NCI-H774 (cell line): ENCODE results near the gene RSPH6A.
A peak's percentile ranks its signal among the peaks of the same experiment; 100 is the strongest.

Experiments
- DNase-seq: peaks from one replicate; lab custom pipeline; 2025; lab: John Stamatoyannopoulos, UW

The RSPH6A gene

DNA sequence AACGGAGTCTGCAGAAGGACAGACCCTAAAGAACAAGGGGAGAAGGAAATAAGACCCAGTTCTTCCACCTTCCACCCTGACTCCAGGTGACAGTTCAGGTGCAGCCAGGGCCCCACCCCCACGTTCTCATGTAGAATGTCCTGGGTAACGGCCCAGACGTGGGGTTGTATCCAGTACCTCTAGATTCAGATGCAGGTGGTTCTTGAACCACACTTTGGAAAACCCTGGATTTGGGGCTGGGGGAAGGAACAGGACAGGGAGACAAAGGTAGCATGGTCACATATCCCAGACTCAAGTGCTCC, 35.0 kb downstream of the RSPH6A start:
- no peak for DNase-seq

DNA sequence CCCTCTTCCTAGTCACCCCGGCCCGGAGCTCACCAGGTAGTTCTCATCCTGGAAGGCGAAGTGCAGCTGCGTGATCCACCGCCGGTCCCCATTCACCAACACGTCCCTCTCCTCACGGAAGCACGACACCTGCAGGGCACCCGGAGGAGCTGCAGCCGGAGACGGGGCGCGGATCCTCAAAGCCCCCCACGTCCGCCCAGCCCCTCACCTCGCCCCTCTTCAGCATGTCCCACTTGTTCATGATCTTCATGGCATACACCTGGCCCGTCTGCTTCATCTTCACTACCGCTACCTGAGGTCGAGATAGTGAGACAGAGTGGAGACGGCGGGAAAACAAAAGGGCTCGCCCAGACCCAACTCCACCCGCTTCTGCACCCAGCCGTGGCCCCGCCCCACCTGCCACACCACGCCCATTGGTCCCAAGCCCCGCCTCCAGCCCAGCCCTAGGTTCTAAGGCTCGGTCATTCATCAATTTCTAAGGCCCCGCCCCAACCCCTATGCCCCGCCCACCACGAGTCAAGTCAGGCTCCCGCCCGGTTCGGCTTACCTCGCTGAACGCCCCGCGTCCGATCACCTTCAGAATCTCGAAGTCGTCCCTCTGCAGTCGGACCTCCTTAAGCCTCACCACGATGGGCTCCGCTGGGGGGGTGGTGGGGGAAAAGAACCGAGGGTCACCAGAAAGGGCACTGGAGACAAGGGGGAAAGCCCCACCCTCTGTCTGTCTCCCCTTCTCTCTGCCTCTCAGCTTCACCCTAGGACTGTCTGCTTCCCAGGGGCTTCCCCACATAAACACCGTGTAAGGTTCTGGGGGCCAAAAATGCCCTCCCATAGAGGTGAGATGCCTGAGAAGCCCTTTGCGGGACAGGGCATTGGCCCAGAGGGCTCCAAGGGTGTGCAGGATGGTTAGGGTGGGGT, 35.6 kb downstream of the RSPH6A start:
- peak; percentile 82 for DNase-seq

DNA sequence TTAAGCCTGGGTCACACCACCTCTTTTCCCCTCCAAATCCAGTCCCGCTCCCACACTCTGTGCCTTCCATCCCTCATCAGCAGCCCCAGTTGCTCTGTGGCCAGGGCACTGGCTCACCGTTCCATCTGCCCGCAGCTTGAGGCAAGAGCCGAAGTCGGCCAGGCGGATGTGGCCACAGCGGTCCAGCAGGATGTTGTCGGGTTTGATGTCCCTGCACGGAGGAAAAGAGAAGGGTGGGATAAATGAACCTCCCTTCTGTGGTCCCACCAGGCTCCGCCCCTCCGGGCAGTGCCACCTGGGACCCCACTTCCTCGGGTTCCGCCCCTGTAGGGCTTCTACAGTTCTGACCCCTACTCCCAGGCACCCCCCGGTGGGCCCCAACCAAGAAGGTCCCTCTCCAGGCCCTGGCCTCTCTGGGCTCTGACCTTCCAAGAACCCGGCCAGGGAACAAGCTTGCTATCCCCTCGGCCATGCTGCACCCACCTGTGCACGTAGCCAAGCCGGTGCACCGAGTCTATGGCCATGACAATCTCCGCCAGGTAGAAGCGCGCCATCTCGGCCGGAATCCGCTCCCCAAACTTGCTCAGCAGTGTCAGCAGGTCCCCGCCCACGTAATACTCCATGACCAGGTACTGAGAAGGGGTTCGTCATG, 37.0 kb downstream of the RSPH6A start:
- DNase-seq, result no peak

DNA sequence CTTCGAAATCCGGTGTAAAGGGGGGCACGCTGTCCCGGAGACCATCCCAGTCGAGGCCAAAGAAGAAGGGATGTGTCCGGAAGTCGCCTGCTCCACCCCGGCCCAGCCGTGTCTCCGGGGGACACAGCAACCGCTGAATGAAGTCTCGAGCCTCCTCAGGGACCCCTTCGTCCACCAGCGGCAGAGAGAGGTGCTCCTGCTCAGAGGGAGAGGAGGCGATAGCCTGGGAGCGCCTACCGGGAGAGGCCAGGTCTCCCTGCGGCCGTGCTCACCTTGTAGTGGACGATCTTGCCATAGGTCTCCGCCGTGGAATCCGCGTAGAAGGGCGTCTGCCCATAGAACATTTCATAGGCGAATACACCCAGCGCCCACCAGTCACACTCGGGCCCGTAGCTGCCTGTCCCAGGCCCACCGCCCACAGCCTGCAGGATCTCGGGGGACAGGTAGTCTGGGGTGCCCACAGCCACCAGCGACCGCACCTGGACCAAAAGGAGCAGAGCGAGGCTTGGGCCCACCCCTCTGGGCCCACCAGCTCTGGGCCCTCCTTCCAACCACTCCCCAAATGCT, 37.6 kb downstream of the RSPH6A start:
- no peak for DNase-seq

DNA sequence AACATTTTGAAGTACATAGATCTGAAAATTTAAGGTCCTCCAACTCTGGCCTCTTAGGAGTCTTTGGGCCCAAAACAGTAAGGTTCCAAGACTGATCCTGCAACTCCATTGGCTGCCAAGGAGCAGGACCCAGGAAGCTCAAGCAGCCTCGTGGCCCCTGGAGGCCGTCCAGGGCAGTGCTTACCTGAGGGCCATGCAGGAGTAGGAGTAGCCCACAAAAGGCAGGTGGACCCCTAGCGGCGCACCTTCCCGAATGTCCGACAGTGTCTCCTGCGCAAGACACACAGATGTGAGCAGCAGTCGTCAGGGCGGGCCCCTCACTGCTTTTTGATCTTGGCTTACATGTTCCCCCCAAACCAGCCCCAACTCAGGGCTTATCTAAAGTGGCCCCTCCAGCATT, 40.3 kb downstream of the RSPH6A start:
- no peak for DNase-seq

DNA sequence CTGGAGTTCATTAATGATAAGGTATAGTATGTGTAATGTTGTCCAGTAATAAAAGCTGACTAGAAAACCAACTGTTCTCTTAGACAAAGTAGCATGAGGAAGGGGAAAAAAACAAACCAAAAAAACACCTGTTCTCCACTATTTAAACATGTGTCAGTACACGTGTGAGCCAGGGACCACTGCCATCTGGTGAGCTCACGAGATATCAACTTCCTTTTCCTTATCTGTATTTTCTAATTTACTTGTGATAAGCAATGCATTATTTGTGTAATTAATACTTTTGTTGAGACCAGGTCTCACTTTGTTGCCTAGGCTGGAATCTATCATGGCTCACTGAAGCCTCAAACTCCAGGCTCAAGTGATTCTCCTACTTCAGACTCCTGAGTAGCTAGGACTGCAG, 41.7 kb downstream of the RSPH6A start:
- DNase-seq, result no peak

DNA sequence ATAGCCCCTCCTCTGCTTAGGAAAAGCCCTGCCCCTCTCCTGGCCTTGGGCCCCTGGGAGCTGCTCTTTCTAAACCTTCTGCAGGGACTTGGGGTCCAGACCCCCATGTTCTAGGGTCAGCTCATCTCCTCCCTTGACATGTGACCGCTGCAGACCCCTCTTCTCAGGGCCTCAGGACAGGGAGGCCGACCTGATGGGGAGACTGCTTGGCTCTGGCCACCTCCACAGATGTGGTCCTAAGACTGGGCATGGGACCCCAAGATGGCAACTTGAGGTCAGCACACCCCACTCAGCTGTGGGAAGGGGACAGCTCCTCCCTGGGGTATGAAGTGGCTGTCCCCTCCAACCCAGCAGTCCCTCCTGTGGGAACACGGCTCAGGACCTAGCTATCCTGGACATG, 42.2 kb downstream of the RSPH6A start:
- no peak for DNase-seq

DNA sequence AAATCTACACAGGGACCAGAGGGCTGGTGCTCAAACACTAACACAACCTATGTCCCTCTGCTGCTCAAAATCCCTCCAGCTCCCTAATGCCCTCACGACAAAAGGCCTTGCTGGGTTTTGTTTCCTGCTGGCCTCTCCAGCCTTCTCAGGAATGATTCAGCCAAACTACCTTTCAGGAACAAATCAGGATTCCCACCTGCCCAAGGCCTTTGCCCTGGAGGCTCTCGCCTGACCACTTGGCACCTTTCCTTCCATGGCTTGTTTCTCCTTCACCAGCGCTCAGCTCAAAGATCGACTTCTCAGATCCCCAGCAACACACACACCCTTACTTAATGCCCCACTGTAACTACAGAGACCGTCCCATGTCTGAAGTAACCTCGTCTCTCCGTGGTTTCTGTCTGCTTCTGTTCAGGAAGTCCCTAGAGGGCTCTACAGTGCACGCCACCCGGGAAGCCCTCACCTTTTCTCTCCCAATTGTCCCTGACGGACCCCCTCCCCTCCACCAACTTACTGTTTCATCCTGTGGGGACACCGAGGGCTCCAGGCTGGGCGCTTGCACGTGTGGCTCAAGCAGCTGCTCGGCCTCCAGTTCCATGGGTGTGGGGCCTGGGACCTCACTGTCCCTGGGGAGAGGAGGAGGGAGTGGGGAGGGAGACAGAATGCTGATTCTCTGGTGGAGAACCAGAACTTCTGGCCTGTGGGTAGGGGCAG, 42.8 kb downstream of the RSPH6A start:
- DNase-seq, result no peak

DNA sequence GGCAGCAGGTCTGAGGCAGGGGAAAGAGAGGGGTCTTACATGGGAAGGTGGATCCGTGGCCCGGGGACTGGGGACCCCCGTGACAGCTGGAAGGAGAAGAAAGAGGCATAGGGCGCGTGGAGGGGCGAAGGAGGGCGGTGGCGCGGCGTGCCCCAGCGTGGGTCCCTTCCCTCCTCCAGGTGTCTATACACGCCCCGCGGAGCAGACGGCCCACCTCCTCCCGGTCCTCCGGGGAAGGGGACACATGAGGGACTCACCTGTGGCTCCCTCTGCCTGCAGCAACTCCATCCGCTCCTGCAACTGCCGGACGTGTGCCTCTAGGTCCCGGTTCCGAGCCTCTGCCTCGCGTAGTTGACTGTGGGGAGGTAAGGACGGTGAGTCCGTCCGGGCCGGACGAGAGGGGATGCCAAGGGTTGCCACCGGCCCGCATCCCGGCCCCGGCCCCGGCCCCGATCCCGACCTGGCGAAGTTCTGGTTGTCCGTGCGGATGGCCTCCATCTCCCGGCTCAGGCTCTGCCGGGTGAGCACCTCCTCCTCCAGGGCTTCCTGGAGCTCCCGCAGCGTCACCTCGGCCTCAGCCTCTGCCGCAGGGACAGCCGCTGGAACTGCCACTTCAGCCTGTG, 43.7 kb downstream of the RSPH6A start:
- no peak for DNase-seq

DNA sequence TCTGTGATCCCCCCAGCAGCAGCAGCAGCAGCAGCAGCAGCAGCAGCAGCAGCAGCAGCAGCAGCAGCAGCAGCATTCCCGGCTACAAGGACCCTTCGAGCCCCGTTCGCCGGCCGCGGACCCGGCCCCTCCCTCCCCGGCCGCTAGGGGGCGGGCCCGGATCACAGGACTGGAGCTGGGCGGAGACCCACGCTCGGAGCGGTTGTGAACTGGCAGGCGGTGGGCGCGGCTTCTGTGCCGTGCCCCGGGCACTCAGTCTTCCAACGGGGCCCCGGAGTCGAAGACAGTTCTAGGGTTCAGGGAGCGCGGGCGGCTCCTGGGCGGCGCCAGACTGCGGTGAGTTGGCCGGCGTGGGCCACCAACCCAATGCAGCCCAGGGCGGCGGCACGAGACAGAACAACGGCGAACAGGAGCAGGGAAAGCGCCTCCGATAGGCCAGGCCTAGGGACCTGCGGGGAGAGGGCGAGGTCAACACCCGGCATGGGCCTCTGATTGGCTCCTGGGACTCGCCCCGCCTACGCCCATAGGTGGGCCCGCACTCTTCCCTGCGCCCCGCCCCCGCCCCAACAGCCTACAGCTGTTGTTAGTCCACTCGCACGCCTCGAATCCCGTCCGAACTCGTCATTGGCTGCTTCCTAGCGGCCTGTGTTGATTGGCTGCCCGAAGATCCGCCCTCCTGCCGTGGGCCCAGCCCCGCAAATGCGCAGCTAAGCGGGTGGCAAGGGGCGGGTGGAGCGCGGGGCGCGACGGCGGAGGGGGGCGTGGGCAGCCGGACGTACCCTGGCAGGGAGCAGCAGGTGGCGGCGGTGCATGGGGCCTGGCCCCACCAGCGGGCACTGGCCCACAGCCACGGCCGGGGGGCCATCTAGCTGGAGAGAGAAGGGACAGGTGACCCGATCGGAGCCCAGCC, 44.7 kb downstream of the RSPH6A start:
- peak; percentile 93 for DNase-seq

DNA sequence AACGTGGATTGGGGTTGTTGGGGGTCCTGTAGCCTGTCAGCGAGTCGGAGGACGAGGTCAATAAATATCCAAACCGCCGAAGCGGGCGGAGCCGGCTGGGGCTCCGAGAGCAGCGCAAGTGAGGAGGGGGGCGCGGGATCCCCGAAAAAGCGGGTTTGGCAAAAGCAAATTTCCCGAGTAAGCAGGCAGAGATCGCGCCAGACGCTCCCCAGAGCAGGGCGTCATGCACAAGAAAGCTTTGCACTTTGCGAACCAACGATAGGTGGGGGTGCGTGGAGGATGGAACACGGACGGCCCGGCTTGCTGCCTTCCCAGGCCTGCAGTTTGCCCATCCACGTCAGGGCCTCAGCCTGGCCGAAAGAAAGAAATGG, 45.3 kb downstream of the RSPH6A start:
- no peak for DNase-seq

DNA sequence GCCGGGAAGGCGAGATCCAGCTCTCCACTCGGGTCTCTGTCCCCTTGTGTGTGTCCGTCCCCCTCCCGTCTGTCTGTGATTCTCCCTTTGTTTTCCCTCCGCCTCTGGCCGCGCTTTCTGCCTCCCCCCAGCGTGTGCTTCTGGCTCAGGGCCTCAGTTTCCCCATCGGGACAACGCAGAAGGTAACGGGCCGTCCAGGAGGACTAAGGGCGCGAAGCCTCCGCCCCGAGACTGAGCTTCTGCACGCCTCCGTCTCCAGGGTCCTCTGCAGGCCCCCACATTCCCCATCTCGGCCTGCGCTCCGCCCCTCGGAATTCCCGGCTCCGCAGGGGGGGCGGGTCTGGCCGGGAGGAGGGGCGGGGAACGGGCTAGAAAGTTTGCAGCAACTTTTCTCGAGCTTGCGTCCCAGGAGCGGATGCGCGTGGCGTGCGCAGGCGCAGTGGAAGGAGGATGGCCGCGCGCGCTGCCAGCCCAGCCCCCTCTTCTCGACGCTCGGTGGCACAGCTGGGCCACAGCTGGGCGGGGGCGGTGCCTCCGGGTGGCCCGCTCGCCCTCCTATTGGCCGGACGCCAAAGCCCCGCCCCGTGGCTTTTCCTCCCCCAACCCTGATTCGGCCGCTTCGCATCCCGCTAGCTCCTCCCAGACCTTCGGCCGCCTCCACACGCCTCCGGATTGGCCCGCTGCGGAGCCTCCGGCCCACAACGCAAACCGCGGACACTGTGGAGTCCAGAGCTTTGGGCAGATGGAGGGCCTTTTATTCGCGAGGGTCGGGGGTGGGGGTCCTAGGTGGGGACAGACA, 45.9 kb downstream of the RSPH6A start, which contains the start of gene SIX5:
Gene SIX5 (minus strand): TSS at position 269 of the 799 bp plus-strand sequence. CDS start 408 bp downstream, outside the sequence.
- DNase-seq, result peak; percentile 97

DNA sequence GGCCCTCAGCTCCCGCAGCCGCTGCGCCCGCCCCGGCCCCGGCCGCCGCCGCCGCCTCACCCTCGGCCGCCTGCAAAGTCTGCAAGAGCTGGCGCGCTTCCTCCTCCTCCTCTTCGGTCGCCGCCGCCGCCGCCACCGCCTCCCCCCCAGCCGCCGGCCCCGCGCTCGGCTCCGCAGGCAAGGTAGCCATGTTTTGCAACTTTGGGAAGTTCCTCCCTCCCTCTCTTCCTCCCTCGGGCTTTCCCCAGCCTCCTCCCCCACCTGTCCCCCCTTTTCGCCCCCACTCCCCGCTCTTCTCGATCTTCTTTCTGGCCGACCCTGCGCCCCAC, 46.5 kb downstream of the RSPH6A start:
- no peak for DNase-seq

DNA sequence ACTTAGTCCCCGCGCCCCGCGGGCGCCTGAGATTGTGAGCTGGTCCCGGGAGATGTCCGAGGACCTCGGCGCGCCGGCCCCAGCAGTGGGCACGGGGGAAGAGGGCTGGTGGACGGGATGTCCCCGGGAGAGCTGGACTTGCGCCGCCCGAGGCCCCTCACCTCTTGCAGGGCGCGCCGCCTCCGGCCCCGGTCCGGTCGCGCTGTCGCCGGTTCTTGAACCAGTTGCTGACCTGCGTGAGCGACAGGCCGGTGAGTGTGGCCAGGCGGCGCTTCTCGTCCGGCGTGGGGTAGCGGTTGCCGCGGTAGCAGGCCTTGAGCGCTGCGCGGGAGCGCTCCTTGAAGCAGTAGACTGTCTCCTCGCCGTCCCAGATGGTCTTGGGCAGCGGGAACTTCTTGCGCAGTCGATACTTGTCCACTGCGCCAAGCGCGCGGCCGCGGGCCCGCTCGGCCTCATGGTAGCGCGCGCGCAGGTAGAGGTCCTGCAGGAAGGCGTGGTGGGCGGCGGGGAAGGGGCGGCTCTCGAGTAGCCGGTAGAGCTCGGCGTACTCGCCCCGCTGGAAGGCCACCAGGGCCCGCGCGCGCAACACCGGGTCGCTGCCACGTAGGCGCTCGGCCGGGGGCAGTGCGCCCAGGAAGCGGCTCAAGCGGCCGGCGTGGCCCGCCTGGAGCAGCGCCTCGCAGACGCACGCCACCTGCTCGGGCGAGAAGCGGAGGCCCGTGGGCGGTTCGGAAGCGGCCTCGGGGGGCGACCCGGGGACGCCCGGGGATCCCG, 47.0 kb downstream of the RSPH6A start:
- DNase-seq, result no peak

DNA sequence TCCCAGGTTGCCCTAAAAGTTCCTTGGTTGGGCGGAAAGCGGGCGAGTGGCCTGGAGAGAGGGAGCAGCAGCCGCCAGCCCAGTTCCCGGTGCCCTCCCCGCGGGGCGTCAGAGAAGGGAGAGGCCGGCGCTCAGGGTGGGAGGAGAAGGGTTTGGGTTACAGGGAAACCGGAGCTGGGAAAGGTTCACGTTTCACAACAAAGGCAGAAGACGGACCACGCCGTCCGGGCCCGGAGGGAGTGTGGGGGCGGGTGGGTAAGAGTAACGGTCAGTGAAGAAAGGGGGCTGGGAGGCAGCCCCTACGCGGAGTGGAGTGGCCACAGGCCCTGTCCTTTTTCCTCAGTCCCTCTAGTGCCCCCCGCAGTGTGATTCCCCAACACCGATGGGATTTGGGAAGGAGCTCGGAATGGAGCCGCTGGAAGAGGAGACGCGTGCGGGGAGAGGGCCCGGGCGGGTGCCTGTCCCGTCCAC, 47.7 kb downstream of the RSPH6A start:
- no peak for DNase-seq

DNA sequence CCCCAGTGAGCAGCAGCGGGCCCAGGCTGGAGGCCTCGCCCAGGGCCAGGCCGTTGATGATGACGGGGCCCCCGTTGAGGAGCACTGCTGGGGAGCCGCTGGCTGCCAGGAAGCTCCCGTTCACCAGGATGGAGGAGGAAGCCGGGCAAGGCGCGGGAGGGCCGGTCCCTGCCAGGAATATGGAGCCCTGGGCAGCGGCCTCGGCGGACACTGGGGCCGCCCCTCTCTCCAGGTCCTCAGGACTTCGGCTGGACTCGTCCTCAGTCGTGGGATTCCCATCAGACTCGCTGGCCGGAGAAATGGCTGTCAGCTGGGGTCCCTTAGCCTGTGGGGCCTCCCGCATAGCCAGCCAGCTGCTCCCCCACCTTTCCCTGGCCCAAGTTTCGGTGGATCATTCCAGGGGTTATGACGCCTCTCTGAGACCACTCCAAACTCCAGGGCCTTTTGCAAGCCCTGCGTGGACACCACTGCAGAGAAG, 48.2 kb downstream of the RSPH6A start:
- no peak for DNase-seq

DNA sequence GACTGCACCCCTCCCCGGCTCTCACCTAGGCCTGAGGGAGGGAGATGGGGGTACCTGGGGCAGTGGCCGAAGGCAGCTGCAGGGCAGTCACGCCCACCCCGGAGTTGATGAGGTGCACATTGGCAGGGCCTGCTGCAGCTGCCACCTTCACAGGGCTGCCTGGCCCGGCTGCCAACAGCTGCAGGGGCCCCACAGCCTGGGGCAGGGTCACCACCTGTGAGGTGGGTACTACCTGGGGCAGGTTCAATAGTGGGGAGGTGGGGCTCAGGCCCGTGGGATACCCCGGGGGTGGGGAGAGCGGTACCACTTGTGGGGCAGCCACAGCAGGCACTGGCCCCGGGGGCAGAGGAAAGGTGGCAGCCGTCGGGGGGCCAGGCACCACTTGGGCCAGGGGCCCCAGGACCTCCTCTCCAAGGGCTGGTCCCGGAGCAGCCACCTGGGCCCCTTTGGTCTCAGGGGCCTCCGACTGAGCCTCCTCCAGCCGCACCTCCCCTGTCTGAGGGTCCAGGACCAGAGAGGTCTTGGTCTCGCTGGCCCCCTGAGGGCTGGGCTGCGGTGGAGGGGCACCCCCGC, 48.7 kb downstream of the RSPH6A start:
- DNase-seq, result no peak

DNA sequence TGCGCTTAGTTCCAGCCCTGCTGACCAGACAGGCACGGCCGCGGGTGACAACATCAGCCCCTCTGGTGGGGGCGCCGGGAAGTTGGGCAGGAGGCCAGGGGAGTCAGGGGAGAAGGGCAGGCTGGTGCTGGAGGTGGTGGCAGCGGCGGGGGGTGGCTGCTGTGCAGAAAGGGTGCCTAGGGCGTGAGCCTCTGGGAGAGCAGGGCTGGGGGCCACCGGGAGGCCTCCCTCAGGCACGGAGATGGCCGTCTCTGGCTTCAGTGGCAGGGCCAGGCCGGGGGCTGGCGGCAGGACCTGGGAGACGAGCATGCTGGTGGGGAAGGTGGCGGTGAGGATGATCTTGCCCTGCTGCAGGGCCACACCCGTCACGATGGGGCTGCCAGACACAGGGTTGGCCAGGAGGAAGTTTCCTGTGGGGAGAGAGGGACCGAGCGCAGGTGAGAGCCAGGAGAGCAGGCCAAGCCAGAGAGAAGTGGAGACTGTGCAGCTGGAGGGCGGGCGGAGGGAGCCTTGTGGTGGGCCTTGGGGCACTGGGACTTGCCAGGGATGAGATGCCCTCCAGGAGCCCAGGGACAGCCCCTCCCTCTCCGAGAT, 49.3 kb downstream of the RSPH6A start:
- DNase-seq, result no peak
